GM18511 (cell line): ENCODE data around the gene RHCG.
"Not testable (repeated sequence)": the region's sequence is repeated elsewhere in the genome, so short reads cannot be mapped to it uniquely, and the experiment has no call there.

Experiments used
- ATAC-seq: cut with Tn5 transposase; IDR thresholded peaks from one replicate; pipeline ENCODE4 v1.9.1; 2021; ENCODE audit warnings: mild to moderate bottlenecking, moderate library complexity; ENCODE audit not compliant: unreplicated experiment

The RHCG gene

DNA sequence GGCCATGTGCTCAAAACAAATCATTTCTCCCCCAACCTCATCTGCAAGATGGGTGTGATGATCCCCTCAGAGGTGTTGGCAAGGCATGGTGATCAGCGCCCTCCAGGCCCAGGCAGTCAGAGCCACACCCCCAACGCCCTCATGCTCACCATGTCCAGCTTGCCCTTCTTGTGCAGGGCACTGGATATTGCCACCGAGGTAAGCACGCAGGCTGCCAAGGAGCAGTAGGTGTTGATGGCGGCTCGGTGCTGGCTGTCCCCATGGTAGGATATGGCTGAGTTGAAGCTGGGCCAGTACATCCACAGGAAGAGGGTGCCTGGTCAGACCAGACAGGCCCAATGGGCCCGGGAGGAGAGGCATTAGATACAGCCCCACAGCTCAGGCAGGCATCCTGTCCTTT is 17.2 kb downstream of the RHCG start:
- ATAC-seq, result no peak

DNA sequence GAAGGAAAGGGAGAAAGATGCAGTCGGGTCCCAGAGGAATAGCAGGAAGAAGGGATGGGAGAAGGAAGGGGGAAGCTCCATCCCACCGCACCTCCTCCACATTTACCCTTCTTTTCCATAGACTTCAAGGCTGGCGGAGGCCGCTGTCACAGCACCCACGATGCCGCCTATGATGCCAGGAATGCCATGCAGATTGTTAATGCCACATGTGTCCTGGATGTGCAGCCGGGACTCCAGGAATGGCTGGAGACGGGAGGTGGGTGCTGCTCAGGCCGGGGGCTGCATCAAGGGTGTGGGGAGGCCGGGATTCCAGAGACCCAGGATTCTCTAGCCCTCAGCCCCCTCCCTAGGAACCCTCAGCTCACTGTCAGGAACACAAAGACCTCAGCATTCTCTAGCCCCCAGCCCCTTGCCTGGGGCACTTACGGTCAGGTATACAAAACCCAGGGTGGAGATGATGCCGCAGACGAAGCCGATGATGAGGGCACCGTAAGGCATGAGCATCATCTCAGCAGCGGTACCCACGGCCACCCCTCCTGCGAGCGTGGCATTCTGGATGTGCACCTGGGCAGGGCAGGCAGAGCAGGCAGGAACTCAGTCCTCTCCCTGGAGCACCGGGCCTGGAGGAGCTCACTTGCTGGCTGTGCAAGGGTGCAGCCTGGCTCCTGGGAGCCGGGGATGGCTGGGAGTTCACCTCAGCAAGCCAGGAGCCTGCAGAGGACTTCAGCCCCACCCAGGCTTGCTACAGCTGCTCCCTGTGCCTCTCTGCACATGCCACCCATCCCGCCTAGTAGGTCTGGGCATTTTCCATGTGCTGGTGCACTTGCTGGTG is 18.8 kb downstream of the RHCG start:
- no peak for ATAC-seq

DNA sequence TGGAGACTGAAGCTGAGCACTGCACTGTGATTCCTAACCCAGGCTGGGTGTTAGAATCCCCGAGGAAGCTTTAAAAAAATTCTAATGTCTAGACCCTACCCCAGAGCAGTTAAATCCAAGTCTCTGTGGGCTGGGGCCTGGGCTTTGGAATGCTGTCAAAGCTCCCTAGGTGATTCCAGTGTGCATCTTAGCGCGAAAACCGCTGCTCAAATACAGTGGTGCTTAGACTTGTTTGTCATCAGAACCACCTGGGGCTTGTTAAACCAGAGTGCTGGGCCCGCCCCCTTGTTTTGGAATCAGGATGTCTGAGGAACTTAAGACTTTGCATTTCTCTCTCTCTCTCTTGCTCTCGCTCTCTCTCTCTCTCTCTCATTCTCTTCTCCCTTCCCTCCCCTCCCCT is 20.7 kb downstream of the RHCG start:
- ATAC-seq, result no peak

DNA sequence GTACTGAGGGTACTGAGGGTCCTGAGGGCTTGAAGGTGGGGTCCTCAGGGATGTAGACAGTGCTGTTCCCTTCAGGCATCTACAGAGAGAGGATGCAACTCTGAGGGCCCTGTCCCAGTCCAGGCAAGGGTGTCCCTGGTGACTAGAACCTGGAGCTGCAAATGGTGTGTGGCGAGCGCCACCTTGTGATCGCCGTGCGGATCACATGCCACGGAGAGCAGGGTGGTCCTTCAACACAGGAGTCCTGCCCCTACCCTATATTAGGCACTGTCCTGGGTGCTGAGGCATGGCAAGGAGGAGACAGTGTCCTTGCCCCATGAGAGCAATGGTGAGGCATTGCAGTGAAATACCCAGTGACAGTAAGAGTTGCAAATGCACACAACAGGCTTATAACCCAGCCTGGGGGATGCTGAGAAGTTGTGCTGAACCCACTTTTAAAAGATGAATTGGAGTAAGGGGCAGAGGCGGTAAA is 23.6 kb downstream of the RHCG start:
- ATAC-seq, result peak; percentile 68

DNA sequence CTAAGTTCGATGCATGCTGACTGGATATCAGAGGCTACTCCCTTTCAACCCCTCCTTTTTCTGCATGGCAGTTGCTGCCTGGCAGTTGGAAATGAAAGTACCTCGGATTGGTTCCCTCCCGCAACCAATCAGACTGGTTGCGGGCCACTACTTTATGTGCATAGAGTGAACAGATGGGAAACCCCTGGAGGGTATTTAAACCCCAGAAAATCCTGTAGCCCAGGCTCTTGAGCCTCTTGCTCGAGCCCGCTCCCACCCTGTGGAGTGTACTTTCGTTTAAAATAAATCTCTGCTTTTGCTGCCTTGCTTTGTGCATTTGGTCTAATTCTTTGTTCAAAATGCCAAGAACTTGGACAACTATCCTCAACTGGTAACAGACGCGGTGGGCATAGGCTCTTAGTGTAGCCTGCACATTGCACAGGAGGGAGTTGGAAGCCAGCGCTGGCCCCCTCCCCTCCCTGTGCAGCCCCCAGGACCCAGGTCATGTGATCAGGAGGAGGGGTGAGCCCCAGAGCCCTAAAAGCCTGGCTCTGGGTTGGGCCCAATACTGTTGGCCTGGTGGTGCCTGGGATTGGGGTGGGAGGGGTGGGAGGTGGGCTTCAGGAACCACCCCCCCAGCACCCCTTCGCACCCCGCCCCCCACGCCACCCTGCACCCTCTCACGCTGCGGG is 26.8 kb downstream of the RHCG start:
- no peak for ATAC-seq

DNA sequence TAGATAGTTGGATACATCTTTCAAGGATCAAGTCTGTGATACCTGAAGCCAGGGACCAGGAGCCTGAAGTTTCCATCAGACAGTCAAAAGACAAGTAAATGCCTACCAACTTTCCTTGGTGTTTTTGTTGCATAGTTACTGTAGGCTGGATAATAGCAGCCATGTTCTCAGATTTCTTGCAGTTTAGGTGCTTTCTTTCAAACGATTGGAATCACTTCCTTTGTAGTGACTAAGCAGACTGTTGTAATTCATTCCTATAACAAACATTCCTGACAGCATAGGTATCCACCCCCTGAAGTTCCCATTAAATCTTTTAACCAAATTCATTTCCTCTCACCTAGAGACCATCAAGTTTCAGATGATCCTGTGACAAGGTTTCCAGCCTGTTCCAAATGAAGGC is 27.6 kb downstream of the RHCG start:
- not testable (repeated sequence) for ATAC-seq

DNA sequence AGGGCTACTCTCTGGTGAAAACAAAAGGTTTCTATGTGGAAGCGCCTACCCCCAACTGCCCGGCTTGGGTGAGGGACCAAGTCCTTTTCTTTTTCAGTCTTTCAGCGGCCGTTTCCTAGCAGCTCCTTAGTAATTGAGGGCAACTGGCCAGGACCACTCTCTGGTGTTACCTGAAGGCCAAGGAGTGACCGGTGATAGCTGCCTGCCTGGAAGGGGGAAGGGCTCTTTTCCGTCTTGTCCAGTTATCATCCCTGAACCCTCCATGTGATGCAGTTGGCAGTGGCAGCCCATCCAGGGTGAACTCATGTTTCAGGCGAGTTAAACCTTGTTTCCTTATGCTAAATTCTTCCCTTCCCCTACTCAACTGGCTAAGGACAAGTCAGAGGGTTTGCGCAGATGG is 33.3 kb downstream of the RHCG start:
- ATAC-seq, result no peak

DNA sequence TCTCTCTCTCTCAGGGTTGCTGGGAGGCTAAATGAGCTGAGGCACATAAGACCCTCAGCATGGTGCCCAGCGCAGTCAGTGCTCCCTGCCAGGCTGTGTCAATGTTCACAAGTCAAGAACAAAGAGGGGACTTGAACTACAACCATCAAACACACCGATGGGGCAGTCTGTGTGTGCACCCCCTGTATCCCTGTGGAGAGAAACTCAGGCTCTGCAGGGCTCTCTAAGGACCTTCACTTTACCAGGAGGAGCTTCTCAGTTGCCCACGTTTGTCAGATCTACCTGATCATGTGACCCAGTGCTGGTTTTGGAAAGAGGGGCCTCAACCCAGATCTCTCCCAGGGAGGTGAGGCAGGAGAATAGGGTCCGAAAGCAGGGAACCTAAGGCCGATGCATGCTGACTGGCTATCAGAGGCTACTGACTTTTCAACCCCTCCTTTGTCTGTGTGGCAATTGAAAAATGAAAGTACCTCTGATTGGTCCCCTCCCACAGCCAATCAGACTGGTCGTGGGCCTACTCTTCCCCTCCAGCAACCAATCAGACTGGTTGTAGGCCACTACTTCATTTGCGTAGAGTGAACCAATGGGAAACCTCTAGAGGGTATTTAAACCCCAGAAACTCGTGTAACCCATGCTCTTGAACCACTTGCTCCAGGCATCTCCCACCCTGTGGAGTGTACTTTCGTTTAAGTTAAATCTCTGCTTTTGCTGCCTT is 34.0 kb downstream of the RHCG start:
- no peak for ATAC-seq

DNA sequence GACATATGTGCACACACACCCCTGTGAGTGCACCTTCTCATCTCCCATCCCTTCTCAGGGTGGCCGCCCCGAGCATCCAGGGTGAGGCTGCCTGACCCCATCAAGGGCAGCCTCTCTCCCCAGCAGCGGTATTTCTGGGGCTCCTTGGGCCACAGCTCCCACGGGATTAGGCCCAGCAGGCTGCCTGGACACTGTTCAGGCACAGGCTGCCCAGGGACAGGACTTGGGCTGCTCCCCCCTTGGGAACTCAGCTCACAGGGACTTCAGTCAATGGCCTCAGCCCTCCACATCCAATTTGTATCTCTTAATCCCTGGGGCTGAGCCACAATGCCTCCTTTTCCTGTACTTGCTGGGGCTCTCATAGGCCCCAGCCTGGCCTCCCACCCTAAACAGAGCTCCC is 35.0 kb downstream of the RHCG start:
- ATAC-seq, result no peak

DNA sequence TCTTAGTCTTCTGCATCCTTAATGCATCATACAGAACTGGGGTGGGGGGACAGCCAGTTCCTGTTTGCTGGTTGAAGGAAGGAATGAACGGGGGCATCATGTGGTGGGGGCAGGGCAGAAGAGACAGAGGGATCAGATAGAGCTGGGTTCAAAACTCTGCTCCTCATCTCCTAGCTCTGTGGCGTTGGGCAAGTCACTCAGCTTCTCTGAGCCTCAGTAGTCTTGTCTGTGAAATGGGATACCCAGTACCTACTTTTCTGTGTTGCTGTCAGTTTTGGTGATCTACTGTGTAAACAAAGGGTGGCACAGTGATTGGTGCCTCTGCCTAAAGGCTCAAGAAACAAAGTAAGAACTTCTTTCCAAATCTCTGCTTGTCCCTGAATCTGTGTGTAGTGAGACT is 36.3 kb downstream of the RHCG start:
- ATAC-seq, result no peak

DNA sequence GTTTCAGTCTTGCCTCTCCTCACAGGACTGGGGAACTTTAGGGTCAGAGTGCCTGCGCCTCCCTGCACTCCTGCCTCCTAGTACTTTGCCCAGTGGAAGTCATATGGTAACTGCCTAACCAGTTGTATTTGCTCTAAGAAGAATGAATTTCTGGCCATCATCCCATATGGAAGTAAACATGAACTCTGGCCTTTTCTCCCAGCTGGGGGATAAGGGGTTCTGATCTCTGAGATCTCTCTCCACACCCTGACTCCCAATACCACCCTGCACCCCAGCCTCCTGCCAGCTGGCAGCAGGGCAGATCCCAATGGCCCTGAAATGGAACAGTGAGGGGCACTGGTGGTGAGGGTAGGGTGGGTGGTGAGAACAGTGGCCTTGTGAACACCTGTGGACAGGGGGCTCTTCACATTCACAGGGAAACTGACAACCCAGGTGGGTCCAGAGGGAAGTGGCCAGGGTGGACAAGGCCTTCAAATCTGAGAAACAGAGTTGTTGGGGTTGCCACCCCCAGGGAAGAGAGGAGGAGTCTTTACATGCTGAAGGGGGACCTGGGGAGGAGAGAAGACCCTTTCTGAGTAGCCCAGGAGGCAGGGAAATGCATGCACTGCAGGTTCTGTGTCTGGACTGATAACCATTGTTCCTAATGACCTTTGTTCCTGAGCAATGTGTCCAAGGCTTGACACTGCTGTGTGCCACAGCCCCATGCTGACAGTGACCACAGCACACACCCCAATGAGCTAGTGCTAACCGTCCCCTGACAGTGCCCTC is 36.9 kb downstream of the RHCG start:
- no peak for ATAC-seq

DNA sequence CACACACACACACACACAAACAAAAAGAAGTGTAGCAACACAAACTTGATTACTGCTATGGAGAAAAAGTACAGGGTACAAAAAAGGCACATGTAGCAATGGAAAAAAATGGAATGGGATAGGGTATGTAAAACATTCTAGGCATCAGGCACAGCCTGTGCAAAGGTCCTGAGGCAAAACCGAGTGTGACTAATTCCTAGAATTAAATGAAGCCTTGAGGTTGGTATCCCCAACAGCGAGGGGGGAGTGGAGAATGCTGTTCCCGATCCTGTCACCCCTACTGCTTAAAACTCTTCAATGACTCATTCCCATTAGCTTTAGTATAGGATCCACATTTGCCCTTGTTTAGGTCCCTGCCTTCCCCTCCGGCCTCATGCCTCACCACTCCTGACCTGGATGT is 37.9 kb downstream of the RHCG start:
- ATAC-seq, result no peak

DNA sequence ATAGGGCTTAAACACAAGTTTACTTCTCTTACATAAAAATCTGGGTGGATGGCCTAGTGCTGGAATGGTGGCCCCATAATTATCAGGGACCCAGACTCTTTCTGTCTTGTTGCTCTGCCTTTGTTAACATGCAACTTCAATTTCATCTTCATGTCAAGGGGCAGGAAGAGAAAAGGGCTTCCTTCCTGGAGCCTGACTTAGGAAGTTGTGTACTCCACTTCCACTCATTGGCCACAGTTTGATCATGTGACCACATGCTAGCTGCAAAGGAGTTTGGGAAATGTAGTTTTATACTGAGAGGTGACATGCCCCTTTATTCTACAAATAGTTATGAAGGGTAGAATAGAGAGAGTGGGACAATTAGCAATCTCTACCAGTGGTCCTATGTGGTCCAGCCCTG is 39.3 kb downstream of the RHCG start:
- ATAC-seq, result no peak

DNA sequence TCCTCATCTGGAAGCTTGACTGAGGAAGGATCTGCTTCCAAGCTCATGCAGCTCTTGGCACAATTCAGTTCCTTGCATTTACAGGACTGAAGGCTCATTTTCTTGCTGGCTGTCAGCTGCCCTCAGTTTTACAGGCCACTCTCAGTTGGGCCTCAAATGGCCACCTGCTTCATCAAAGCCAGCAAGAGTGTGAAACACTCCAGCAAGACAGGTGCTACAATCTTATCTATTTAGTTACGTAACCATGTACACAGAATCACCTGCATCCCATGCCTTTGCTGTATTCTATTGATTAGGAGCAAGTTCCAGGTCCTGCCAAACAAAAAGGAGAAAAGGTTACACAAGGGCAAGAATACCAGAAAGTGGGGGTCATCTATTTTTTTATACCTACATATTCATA is 40.8 kb downstream of the RHCG start:
- no peak for ATAC-seq

DNA sequence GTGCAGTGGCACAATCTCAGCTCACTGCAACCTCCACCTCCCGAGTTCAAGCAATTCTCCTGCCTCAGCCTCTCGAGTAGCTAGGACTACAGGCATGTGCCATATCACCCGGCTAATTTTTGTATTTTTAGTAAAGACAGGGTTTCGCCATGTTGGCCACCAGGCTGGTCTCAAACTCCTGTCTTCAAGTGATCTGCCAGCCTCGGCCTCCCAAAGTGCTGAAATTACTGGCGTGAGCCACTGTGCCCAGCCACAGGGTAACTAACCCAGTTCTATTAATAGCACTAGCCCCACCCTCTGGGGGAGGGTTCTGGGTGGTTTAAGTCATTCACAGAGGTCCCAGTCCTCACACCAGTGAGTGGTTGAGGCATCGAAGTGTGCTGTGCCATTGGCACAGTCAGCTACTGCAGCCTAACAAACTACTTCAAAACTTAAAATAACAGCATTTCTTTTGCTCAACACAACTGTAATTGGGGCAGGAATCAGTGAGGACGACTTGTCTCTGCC is 44.0 kb downstream of the RHCG start:
- no peak for ATAC-seq

DNA sequence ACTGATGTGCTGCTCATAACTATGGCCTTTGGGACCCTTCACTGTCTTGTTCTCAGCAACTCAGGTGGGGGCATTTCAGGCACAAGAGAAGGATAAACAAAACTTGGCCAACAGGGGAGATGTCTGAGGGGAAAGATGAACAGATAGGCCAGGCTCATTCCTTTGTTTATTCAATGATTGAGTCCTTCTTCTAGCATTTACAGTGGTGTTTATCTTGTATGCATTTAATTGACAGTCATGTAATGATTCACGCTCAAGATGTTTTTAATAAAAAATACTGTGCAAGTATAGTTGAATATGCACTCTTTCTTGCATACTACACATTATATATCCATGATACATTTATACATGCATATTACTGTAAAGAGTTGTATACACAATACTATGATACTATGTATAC is 44.5 kb downstream of the RHCG start:
- ATAC-seq, result no peak

DNA sequence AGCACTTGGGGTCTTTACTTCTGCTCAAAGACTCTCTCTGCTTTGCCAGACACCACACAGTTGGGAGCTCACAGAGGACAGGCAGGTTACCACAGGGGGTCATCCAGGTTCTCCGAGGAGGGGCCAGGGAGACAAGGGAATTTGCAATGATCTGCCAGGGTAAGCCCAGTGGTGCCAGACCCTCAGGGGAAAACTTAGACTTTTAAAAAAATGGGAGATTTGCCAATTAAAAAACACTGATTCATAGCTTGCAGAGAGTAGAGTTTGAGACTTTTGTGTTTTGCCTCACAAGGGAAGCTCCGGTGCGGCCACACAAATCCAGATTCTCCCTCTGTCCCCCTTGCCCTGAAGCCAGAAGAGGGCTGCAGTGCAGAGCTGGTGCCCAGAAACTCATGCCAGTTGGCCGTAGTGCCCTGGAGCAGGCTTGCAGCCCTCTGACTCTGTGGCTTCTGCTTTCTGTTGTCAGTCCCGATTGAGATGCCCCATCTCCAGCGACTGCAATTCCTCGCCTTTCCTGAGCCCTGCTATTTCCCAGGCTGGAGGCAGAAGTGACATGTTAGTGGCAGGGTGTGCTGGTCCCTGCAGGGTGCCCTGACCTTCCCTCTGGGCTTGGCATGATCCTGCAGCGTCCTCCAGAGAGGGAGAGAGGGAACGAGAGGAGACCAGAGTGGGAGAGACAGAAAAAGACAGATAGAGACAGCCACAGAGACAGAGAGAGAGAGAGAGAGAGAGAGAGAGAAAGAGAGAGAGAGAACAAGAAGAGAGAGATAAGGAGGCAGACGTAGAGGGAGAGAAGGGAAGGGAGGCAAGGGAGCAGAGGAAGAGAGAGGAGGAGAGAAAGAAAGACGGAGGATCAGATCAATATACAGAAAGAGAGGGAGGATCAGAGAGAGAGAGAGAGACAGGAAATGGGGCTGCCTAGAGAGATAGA is 46.0 kb downstream of the RHCG start:
- ATAC-seq, result no peak

DNA sequence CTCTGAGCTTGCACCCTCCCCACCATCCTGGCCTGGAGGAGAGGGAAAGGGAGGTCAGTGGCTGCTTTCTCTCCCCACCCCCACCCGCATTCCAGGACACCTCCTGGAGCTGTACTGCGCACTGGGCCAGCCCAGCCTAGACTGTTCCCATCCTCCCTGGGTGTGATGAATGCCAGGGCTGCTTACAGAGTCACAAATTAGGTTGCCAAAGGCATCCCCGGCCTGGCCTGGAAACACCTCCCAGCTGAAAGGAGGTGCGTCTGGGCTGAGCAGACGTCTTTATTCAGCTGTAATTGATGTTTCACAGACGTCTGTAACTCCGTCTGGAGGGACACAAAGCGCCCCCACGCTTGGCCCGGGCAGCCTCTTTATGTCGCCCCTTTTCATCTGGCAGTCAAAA is 47.6 kb downstream of the RHCG start:
- no peak for ATAC-seq

DNA sequence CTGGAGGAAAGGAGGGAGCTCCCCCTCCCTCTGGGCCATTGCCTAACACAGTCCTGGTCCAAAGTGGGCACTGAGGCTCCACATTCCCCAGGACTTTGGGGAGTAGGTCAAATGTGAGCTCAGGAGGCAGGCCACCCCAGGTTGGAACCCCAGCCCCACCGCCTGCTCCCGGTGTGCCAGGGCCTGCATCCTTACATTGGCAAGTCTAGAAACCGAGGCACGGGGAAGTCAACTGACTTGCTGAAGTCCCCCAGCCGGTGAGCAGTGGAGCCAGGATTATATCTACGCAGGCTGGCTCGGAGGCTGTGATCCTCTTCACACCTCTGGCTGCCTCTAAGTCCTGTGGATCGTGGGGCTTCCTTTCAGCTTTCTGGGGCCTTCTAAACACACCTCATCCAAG is 48.7 kb downstream of the RHCG start:
- ATAC-seq, result no peak
